H9 (cell line): Measurements from ENCODE around the gene MICAL2. TPM values are rescaled to one million over a fixed set of nuclear protein-coding genes. Genes with fewer than 3 reads are reported as not detected.

Experiments used
- DNase-seq: peaks from one replicate; pipeline ENCODE4 v3.0.0-alpha.2; 2017
- H2AFZ ChIP-seq: one replicate; pipeline ENCODE4 v1.6.1; 2013; ENCODE audit warnings: mild to moderate bottlenecking, low read length, control low read depth, moderate library complexity
- H2AK5ac ChIP-seq: 2 replicates; pipeline ENCODE4 v1.6.1; 2013; ENCODE audit warnings: low read length, control low read depth, mixed read lengths; ENCODE audit not compliant: insufficient read length
- H2BK120ac ChIP-seq: one replicate; pipeline ENCODE4 v1.6.1; 2013; ENCODE audit warnings: low read depth, mild to moderate bottlenecking, low read length, control low read depth, inconsistent platforms; ENCODE audit not compliant: poor library complexity, severe bottlenecking
- H2BK12ac ChIP-seq: 2 replicates; pipeline ENCODE4 v1.6.1; 2013; ENCODE audit warnings: low read length, control low read depth, mixed read lengths, low read depth; ENCODE audit not compliant: insufficient read length
- H2BK15ac ChIP-seq: 2 replicates; pipeline ENCODE4 v1.6.1; 2013; ENCODE audit warnings: low read depth, low read length, control low read depth
- H2BK20ac ChIP-seq: one replicate; pipeline ENCODE4 v1.6.1; 2013; ENCODE audit warnings: low read depth, mild to moderate bottlenecking, low read length, control low read depth, inconsistent platforms; ENCODE audit not compliant: poor library complexity, severe bottlenecking
- H2BK5ac ChIP-seq: 2 replicates; pipeline ENCODE4 v1.6.1; 2013; ENCODE audit warnings: low read length, control low read depth, mixed read lengths; ENCODE audit not compliant: insufficient read length
- H3K14ac ChIP-seq: 2 replicates; pipeline ENCODE4 v1.6.1; 2013; ENCODE audit warnings: low read length, control low read depth; ENCODE audit not compliant: insufficient read depth
- H3K18ac ChIP-seq: 2 replicates; pipeline ENCODE4 v1.6.1; 2013; ENCODE audit warnings: low read depth, mild to moderate bottlenecking, mixed read lengths, low read length, control low read depth; ENCODE audit not compliant: insufficient read length
- H3K23ac ChIP-seq: 2 replicates; pipeline ENCODE4 v1.6.1; 2013; ENCODE audit warnings: low read length, control low read depth, mixed read lengths, low read depth; ENCODE audit not compliant: insufficient read length
- H3K23me2 ChIP-seq: 2 replicates; pipeline ENCODE4 v1.6.1; 2013; ENCODE audit warnings: low read depth, mild to moderate bottlenecking, mixed read lengths, low read length, control low read depth; ENCODE audit not compliant: insufficient read length, poor library complexity, severe bottlenecking
- H3K27ac ChIP-seq: 2 replicates; pipeline ENCODE4 v1.5.1; 2013; ENCODE audit warnings: low read length, control low read depth, mixed read lengths, low read depth; ENCODE audit not compliant: insufficient read length
- H3K27me3 ChIP-seq: 2 replicates; pipeline ENCODE4 v1.6.1; 2013; ENCODE audit warnings: low read length, control low read depth, inconsistent platforms; ENCODE audit not compliant: insufficient read depth
- H3K4ac ChIP-seq: 2 replicates; pipeline ENCODE4 v1.6.1; 2013; ENCODE audit warnings: low read depth, mild to moderate bottlenecking, control low read depth, inconsistent platforms, low read length, moderate library complexity
- H3K4me1 ChIP-seq: 2 replicates; pipeline ENCODE4 v1.6.1; 2013; ENCODE audit warnings: low read length, control low read depth, inconsistent platforms; ENCODE audit not compliant: insufficient read depth
- H3K4me2 ChIP-seq: 2 replicates; pipeline ENCODE4 v1.6.1; 2013; ENCODE audit warnings: low read length, control low read depth, mixed read lengths; ENCODE audit not compliant: insufficient read length, insufficient read depth
- H3K56ac ChIP-seq: 2 replicates; pipeline ENCODE4 v1.6.1; 2013; ENCODE audit warnings: low read depth, mild to moderate bottlenecking, mixed read lengths, low read length, control low read depth; ENCODE audit not compliant: insufficient read length
- H3K79me1 ChIP-seq: 2 replicates; pipeline ENCODE4 v1.6.1; 2013; ENCODE audit warnings: low read depth, mild to moderate bottlenecking, moderate library complexity, low read length, control low read depth, inconsistent platforms; ENCODE audit not compliant: insufficient read depth, poor library complexity, severe bottlenecking
- H3K79me2 ChIP-seq: 2 replicates; pipeline ENCODE4 v1.6.1; 2013; ENCODE audit warnings: low read length, control low read depth, inconsistent platforms; ENCODE audit not compliant: insufficient read depth
- H3K9ac ChIP-seq: 2 replicates; pipeline ENCODE4 v1.6.1; 2013; ENCODE audit warnings: low read length, control low read depth, mixed read lengths; ENCODE audit not compliant: insufficient read length; ENCODE audit errors: extremely low read depth
- H3K9me3 ChIP-seq: one replicate; pipeline ENCODE4 v1.6.1; 2013; ENCODE audit warnings: low read depth, low read length, inconsistent platforms; ENCODE audit not compliant: control insufficient read depth
- H3T11ph ChIP-seq: one replicate; pipeline ENCODE4 v1.6.1; 2013; ENCODE audit warnings: mild to moderate bottlenecking, low read length, control low read depth, inconsistent platforms
- H4K20me1 ChIP-seq: one replicate; pipeline ENCODE4 v1.6.1; 2013; ENCODE audit not compliant: control insufficient read depth, insufficient read length, insufficient read depth
- H4K5ac ChIP-seq: 2 replicates; pipeline ENCODE4 v1.6.1; 2013; ENCODE audit warnings: low read depth, mild to moderate bottlenecking, mixed read lengths, low read length, control low read depth; ENCODE audit not compliant: insufficient read length
- H4K8ac ChIP-seq: replicated peaks from 2 replicates; pipeline ENCODE4 v1.6.1; 2013; ENCODE audit warnings: low read length, control low read depth, mixed read lengths, low read depth; ENCODE audit not compliant: insufficient read length
- H4K91ac ChIP-seq: 2 replicates; pipeline ENCODE4 v1.6.1; 2013; ENCODE audit warnings: low read depth, mild to moderate bottlenecking, moderate library complexity, mixed read lengths, low read length, control low read depth; ENCODE audit not compliant: insufficient read length
- H3K27ac Mint-ChIP-seq, 3 experiments: 2 replicates in 2 of 3; 3 replicates in 1 of 3; pipeline ENCODE4 v1.8.0; 2020 to 2021; ENCODE audit warnings: mixed read lengths in 3 of 3, mild to moderate bottlenecking in 1 of 3, moderate library complexity in 1 of 3
- H3K27me3 Mint-ChIP-seq: 2 replicates; pipeline ENCODE4 v1.8.0; 2021; ENCODE audit warnings: low read depth, mild to moderate bottlenecking, moderate library complexity, mixed read lengths
- H3K36me3 Mint-ChIP-seq, 3 experiments: 2 replicates in 2 of 3; 3 replicates in 1 of 3; pipeline ENCODE4 v1.8.0; 2020 to 2021; ENCODE audit warnings: low read depth in 3 of 3, mixed read lengths in 3 of 3; ENCODE audit not compliant: insufficient read depth in 1 of 3
- H3K4me1 Mint-ChIP-seq, 2 experiments: 2 replicates each; pipeline ENCODE4 v1.8.0; 2020; ENCODE audit warnings: mixed read lengths in 2 of 2
- H3K4me3 Mint-ChIP-seq, 2 experiments: 2 replicates in 1 of 2; 3 replicates in 1 of 2; pipeline ENCODE4 v1.8.0; 2020 to 2021; ENCODE audit warnings: mild to moderate bottlenecking in 2 of 2, mixed read lengths in 2 of 2, moderate library complexity in 1 of 2
- H3K9me3 Mint-ChIP-seq, 2 experiments: 2 replicates in 1 of 2; 3 replicates in 1 of 2; pipeline ENCODE4 v1.8.0; 2020; ENCODE audit warnings: mild to moderate bottlenecking in 2 of 2, mixed read lengths in 2 of 2, moderate library complexity in 1 of 2
- WGBS: extraction: QIAGEN DNeasy Blood & Tissue Kit; methylation state at CpG from one replicate; pipeline ENCODE4 v1.1.7; 2013; ENCODE audit warnings: missing lambda C conversion rate, low lambda C conversion rate, mixed read lengths; ENCODE audit not compliant: insufficient read length; ENCODE audit errors: extremely low coverage; 5-methylcytosine and 5-hydroxymethylcytosine counted together
- total RNA-seq: library from RNA; stranded (reverse); gene quantifications from 2 replicates; pipeline ENCODE4 v1.2.1, GENCODE V29; 2021
- TF ChIP-seq, protein P1 (sequence below): fragments of 200-600 bp; sonication (generic); conservative IDR thresholded peaks from 3 replicates; pipeline ENCODE4 v1.8.0; 2021; ENCODE audit warnings: antibody characterized with exemption, mild to moderate bottlenecking

MICAL2 gene
- total RNA-seq, 1 experiment from 2014 or later = 4.7 TPM

DNA sequence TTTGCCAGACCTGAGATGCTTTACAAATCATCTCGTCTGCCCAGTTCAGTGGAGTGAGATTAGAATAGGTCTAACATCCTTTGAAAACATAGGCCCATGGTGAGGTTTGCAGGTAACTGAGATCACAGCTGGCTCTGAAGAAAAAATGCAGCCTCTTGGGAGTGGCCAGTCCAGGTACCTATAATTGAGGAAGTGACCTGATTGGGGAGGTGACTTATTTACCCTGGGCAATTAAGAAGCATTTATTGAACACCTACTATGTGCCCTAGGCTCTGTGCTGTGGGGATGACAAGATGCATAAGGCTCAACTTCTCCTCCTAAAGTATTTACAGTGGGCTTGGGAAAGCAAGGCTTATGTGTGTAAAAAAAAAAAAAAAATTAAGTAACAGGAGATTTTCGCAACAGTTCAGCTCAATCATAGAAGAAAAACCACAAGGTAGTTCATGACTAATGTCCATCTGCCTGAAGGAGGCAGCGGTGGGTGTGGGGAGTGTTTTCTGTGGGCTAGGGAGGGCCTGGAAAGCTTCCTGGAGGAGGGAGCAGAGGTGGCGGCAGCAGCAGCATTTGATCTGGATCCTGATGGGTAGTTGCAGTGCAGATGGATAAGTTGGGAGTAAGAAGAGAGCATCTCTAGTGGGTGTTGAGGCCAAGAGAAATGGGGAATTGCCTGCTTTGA lies 16.1 kb downstream of the MICAL2 start:
- H3K4me3 Mint-ChIP-seq = no peak overlapping the region
- H2BK120ac ChIP-seq = no peak overlapping the region
- TF ChIP-seq, protein P1, sequence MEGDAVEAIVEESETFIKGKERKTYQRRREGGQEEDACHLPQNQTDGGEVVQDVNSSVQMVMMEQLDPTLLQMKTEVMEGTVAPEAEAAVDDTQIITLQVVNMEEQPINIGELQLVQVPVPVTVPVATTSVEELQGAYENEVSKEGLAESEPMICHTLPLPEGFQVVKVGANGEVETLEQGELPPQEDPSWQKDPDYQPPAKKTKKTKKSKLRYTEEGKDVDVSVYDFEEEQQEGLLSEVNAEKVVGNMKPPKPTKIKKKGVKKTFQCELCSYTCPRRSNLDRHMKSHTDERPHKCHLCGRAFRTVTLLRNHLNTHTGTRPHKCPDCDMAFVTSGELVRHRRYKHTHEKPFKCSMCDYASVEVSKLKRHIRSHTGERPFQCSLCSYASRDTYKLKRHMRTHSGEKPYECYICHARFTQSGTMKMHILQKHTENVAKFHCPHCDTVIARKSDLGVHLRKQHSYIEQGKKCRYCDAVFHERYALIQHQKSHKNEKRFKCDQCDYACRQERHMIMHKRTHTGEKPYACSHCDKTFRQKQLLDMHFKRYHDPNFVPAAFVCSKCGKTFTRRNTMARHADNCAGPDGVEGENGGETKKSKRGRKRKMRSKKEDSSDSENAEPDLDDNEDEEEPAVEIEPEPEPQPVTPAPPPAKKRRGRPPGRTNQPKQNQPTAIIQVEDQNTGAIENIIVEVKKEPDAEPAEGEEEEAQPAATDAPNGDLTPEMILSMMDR = no peak; the same call in 2 of the 3 replicates
- no peak overlapping the region for H3K14ac ChIP-seq
- H3K27ac Mint-ChIP-seq = no peak overlapping the region
- no peaks in the 10 kb centered on the region for H3K9me3 Mint-ChIP-seq
- H2BK20ac ChIP-seq = no peak overlapping the region
- H2AFZ ChIP-seq = no peak overlapping the region
- no peak overlapping the region for H3K56ac ChIP-seq
- H3K18ac ChIP-seq = no peak overlapping the region
- H3K4me1 ChIP-seq = peaks cover 4% of the 10 kb centered on the region; the same call in 1 of the 2 replicates
- no peak overlapping the region for H2AK5ac ChIP-seq
- H3K9ac ChIP-seq = no peak overlapping the region
- no peaks in the 10 kb centered on the region for H3K79me2 ChIP-seq
- no peak overlapping the region for H3K23ac ChIP-seq
- H2BK12ac ChIP-seq = no peak overlapping the region
- H3K4ac ChIP-seq = no peak overlapping the region
- no peak for DNase-seq
- peaks cover 21% of the 10 kb centered on the region for H3K27me3 Mint-ChIP-seq
- no peak overlapping the region for H2BK15ac ChIP-seq
- H3T11ph ChIP-seq = no peak overlapping the region
- no peaks in the 10 kb centered on the region for H3K79me1 ChIP-seq
- no CpG with 5 or more reads among the region's 4 CpGs for WGBS
- H4K5ac ChIP-seq = no peak overlapping the region
- no peak overlapping the region for H4K8ac ChIP-seq
- H3K4me1 Mint-ChIP-seq = peaks cover 4 to 6% of the 10 kb centered on the region in 2 experiments
- no peaks in the 10 kb centered on the region for H3K9me3 ChIP-seq
- H4K91ac ChIP-seq = no peak overlapping the region
- H3K36me3 Mint-ChIP-seq = no peaks in the 10 kb centered on the region
- H3K27ac ChIP-seq = no peak overlapping the region
- no peak overlapping the region for H2BK5ac ChIP-seq
- no peaks in the 10 kb centered on the region for H3K23me2 ChIP-seq
- no peak overlapping the region for H3K4me2 ChIP-seq
- no peaks in the 10 kb centered on the region for H4K20me1 ChIP-seq
- no peaks in the 10 kb centered on the region; the same call in 1 of the 2 replicates for H3K27me3 ChIP-seq
